AG04449 (cell line): Measurements from ENCODE around the gene C1R.
"Not testable (repeated sequence)": the region's sequence is repeated elsewhere in the genome, so short reads cannot be mapped to it uniquely, and the experiment has no call there.

Experiments used
- CTCF ChIA-PET: fragments of 350-600 bp; formaldehyde crosslinking; extraction: SDS; loops from one replicate; lab custom pipeline; 2021; ENCODE audit warnings: antibody characterized with exemption; lab: Yijun Ruan, JAX
- POLR2A ChIA-PET: fragments of 400-600, 350-600 bp; formaldehyde crosslinking; extraction: SDS; loops from one replicate; lab custom pipeline; 2020; ENCODE audit warnings: antibody characterized with exemption, inconsistent platforms; lab: Yijun Ruan, JAX
- DNase-seq: peaks from one replicate; pipeline ENCODE4 v3.0.0-alpha.2; 2010; ENCODE audit warnings: low read depth, low spot score
- H3K4me3 ChIP-seq: 2 replicates; pipeline ENCODE4 v1.5.1; 2011; ENCODE audit warnings: low read depth, mild to moderate bottlenecking, control low read depth, low read length
- TF ChIP-seq, protein P1 (sequence below): IDR thresholded peaks from one replicate; pipeline ENCODE4 v1.5.1; 2011; ENCODE audit warnings: mild to moderate bottlenecking, moderate library complexity, low read length, control low read depth, inconsistent platforms; ENCODE audit not compliant: insufficient read depth; ENCODE audit errors: missing control alignments

Gene C1R

DNA sequence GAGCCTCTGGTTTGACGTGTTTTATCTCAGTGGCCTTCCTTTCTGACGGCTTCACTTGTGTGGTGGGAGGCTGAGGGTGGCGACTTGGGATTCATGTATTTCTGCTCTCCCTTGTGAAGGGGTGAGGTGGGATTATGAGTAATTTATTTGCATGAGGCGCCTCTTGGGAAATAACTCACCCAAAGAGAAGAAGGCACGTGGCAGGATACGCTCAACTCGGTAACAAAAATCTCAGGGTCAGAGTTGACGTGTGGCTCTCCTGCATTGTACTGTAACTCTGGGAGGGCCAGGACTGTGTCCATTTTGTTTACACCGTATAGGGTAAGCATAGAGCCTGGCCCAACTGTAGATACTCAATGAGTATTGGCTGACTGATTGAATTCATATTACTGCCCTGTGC, 46.3 kb downstream of the C1R start:
- ChIA-PET POLR2A (no interaction called here), CTCF (interaction anchor here (0.8 kb wide), 1 partner anchor 15 kb away, joined by 3 read pairs; the partner anchor contains the start of gene C1S)
- TF ChIP-seq, protein P1, sequence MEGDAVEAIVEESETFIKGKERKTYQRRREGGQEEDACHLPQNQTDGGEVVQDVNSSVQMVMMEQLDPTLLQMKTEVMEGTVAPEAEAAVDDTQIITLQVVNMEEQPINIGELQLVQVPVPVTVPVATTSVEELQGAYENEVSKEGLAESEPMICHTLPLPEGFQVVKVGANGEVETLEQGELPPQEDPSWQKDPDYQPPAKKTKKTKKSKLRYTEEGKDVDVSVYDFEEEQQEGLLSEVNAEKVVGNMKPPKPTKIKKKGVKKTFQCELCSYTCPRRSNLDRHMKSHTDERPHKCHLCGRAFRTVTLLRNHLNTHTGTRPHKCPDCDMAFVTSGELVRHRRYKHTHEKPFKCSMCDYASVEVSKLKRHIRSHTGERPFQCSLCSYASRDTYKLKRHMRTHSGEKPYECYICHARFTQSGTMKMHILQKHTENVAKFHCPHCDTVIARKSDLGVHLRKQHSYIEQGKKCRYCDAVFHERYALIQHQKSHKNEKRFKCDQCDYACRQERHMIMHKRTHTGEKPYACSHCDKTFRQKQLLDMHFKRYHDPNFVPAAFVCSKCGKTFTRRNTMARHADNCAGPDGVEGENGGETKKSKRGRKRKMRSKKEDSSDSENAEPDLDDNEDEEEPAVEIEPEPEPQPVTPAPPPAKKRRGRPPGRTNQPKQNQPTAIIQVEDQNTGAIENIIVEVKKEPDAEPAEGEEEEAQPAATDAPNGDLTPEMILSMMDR, result no peak

DNA sequence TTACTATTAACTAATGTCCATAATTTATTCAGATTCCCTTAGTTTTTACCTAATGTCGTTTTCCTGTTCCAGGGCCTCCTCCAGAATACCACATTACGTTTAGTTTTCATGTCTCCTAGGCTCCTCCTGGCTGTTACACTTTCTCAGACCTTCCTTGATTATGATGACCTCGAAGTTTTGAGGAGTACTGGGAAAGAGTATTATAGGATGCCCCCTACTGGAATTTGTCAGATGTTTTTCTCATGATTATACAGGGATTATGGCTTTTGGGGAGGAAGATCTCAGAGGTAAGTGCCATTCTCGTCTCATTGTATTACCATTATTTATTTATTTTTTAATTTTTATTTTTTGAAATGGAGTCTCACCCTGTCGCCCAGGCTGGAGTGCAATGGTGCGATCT, 49.4 kb downstream of the C1R start:
- no peak overlapping the region for H3K4me3 ChIP-seq
- TF ChIP-seq, protein P1, result no peak
- CTCF ChIA-PET, result interaction anchor here (0.6 to 3.1 kb wide), 9 partner anchors 11 to 98 kb away, joined by 3 to 8 read pairs (median 4); partner anchors contain the start of genes C1RL and C1S
- DNase-seq, result no peak
- POLR2A ChIA-PET, result no interaction called here

More for the DNA sequence above, 46.3 kb downstream of the C1R start:
- no peak for DNase-seq
- no peak overlapping the region for H3K4me3 ChIP-seq

DNA sequence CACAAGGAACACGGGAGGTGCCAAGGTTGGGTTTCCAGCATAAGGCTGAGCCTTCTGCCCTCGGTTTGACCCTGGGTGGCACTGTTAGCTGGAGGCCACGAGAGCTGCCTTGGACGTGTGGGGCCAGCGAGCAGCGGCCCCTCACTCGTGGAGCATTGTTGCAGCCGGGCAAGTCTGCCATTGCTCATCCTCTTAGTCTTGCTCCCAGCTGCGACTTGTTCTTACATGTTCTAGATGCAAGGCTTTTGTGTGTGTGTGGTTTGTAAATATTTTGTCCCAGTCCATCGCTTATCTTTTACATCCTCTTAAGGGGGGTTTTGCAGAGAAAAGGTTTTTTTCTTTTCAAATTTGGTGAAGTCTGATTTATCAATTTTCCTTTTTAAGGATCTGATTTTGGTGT, 52.8 kb downstream of the C1R start:
- TF ChIP-seq, protein P1, result no peak
- no peak for DNase-seq
- H3K4me3 ChIP-seq, result no peak overlapping the region
- ChIA-PET CTCF (interaction anchor here (0.7 kb wide), 1 partner anchor 477 kb away, joined by 3 read pairs; no protein-coding TSS in a partner anchor), POLR2A (no interaction called here)

DNA sequence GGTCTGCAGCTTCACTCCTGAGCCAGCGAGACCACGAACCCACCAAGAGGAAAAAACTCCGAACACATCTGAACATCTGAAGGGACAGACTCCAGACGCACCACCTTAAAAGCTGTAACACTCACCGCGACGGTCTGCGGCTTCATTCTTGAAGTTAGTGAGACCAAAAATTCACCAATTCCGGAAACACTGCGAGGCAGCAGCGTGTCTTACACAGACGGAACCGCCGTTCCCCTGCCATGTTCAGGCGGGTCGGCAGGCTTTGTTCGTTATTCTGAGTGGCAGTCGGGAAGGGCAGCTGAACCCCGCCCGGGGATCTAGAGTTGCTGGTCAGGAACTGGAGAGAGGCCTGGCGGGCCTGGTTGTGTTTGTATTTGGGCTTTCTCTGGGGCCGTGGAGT, 53.7 kb downstream of the C1R start:
- no peak for DNase-seq
- ChIA-PET CTCF (interaction anchor here (1.4 kb wide), 1 partner anchor 73 kb away, joined by 3 read pairs; no protein-coding TSS in a partner anchor), POLR2A (no interaction called here)
- TF ChIP-seq, protein P1, result no peak
- H3K4me3 ChIP-seq, result no peak overlapping the region

DNA sequence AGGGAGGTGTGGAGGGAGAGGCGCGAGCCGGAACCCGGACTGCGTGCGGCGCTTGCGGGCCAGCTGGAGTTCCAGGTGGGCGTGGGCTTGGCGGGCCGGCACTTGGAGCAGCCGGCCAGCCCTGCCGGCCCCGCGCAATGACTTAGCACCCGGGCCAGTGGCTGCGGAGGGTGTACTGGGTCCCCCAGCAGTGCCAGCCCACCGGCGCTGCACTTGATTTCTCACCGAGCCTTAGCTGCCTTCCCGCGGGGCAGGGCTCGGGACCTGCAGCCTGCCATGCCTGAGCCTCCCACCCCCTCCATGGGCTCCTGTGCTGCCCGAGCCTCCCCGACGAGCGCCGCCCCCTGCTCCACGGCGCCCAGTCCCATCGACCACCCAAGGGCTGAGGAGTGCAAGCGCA, 54.8 kb downstream of the C1R start:
- DNase-seq, H3K4me3 ChIP-seq, POLR2A ChIA-PET: not testable (repeated sequence)
- CTCF ChIA-PET, result interaction anchor here (1.0 to 1.4 kb wide), 2 partner anchors 19 to 74 kb away, joined by 3 to 4 read pairs; partner anchors contain the start of gene LPCAT3

DNA sequence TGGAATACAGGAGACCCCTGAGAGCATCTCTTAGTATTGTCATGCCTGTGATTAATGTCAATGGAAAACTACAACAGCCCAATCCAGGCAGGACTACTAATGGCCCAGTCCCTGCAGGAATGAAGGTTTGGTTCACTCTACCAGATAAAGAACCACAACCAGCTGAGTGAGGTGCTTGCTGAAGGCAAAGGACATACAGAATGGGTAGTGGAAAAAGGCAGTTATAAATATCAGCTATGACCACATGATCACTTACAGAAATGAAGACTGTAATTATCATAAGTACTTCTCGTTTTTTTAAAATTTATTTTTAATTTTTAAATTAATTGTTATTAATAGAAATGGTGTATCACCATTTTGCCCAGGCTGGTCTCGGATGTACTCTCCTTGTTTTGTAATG, 56.8 kb downstream of the C1R start:
- POLR2A ChIA-PET, result no interaction called here
- H3K4me3 ChIP-seq, result no peak overlapping the region
- CTCF ChIA-PET, result interaction anchor here (0.8 to 1.2 kb wide), 2 partner anchors 17 to 55 kb away, joined by 3 read pairs; partner anchors contain the start of gene LPCAT3
- DNase-seq, result no peak
- TF ChIP-seq, protein P1, result no peak

DNA sequence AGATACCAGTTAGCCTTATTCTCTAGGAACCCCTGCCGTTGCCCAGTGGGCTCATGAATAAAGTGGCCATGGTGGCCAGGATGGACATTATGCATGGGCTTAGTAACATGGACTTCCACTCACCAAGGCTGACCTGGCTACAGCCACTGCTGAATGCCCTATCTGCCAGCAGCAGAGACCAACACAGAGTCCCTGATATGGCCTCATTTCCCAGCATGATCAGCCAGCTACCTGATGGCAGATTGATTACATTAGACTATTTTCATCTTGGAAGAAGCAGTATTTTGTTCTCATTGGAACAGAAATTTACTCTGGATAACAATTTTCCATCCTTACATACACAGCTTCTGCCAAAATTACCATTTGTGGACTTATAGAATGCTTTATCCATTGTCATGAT, 57.8 kb downstream of the C1R start:
- H3K4me3 ChIP-seq, result no peak overlapping the region
- CTCF ChIA-PET, result interaction anchor here (0.8 to 2.1 kb wide), 5 partner anchors 10 to 56 kb away, joined by 3 to 9 read pairs (median 6); partner anchors contain the start of genes C1S and LPCAT3
- TF ChIP-seq, protein P1, result no peak
- POLR2A ChIA-PET, result no interaction called here
- DNase-seq, result no peak
